Measurements from ENCODE around the gene GALNT6. TPM values are rescaled to one million over a fixed set of nuclear protein-coding genes. Genes with fewer than 3 reads are reported as not detected.

Gene GALNT6
- total RNA-seq, 1 donor from 2014 or later = 0.60 TPM

- intact Hi-C loops (cut with micrococcal nuclease) = no loop called here
- H3K4me3 ChIP-seq = no peak overlapping the region
Observed at GRCh38 chr12:51430196-51430895, 39.1 kb upstream of the GALNT6 start.

DNA sequence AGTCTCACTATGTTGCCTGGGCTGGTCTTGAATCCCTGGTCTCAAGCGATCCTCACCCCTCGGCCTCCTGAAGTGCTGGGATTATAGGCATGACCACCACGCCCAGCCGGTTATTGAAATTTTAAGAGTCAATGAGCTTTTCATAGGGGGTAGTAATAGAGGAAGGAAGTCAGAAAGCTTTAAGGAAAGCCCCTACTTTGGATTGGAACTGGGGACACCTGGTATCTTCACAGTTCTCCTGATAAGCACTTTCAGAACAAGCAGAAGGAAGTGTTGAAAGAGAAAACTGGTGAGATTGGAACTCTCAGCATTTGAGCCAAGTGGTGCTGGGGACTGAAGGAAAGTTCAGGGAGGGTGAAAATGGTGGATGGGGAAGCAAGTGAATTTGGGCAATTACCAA is 38.5 kb upstream of the GALNT6 start:
- H3K27ac ChIP-seq (replicated peaks) = no peak overlapping the region
- no peaks in the 10 kb centered on the region for H3K36me3 ChIP-seq
- intact Hi-C loops (cut with micrococcal nuclease) = no loop called here
- no peaks in the 10 kb centered on the region for H3K9me3 ChIP-seq (replicated peaks)
- H3K27me3 ChIP-seq (ENCODE audit: low read depth) = peaks cover 63% of the 10 kb centered on the region
- peaks cover 6% of the 10 kb centered on the region for H3K4me1 ChIP-seq
- no peak for DNase-seq
- no peak overlapping the region for H3K4me3 ChIP-seq
- no peak for TF ChIP-seq CTCF (IDR thresholded peaks at IDR 0.05; ENCODE audit: borderline replicate concordance)

More at GRCh38 chr12:51430196-51430895, 39.1 kb upstream of the GALNT6 start:
- no peaks in the 10 kb centered on the region for H3K4me1 ChIP-seq
- H3K27me3 ChIP-seq (ENCODE audit: low read depth) = peaks cover 58% of the 10 kb centered on the region
- no peak for DNase-seq
- no peaks in the 10 kb centered on the region for H3K36me3 ChIP-seq
- no peaks in the 10 kb centered on the region for H3K9me3 ChIP-seq (replicated peaks)
- no peak overlapping the region for H3K27ac ChIP-seq (replicated peaks)
- TF ChIP-seq CTCF (IDR thresholded peaks at IDR 0.05; ENCODE audit: borderline replicate concordance) = no peak

DNA sequence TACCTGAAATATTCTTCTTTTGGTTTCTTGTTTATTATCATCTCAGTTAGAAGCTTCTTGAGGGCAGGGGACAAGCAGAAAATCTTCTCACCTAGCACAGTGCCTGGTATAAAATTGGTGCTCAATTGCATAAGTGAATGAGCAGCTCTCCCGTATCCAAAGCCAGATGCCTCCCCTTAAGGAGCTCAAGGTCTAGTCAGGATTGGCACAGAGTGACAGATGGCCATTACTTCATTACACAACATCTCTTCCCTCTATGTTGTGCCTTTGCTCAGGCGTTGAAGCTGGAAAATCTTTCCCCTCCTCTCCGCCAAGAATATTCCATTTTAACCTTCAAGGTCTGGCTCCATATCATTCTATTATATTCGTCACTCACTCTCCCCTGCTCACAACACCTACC is 37.0 kb upstream of the GALNT6 start:
- peaks cover 13% of the 10 kb centered on the region for H3K4me1 ChIP-seq
- no peak overlapping the region for H3K27ac ChIP-seq (replicated peaks)
- no peaks in the 10 kb centered on the region for H3K36me3 ChIP-seq
- no peak for TF ChIP-seq CTCF (IDR thresholded peaks at IDR 0.05; ENCODE audit: borderline replicate concordance)
- no peaks in the 10 kb centered on the region for H3K9me3 ChIP-seq (replicated peaks)
- no peak for DNase-seq
- no peak overlapping the region for H3K4me3 ChIP-seq
- intact Hi-C loops (cut with micrococcal nuclease) = no loop called here
- peaks cover 67% of the 10 kb centered on the region for H3K27me3 ChIP-seq (ENCODE audit: low read depth)

- intact Hi-C loops (cut with micrococcal nuclease) = no loop called here
- peaks cover 13% of the 10 kb centered on the region for H3K4me1 ChIP-seq
- no peaks in the 10 kb centered on the region for H3K36me3 ChIP-seq
- peak within 1 kb of the TSS; percentile 77 for H3K4me3 ChIP-seq
- no peaks in the 10 kb centered on the region for H3K9me3 ChIP-seq (replicated peaks)
- no peak within 1 kb of the TSS for H3K27ac ChIP-seq (replicated peaks)
- peak; percentile 86 for DNase-seq
- TF ChIP-seq CTCF (IDR thresholded peaks at IDR 0.05; ENCODE audit: borderline replicate concordance) = peak; percentile 75
- H3K27me3 ChIP-seq (ENCODE audit: low read depth) = peaks cover 61% of the 10 kb centered on the region
Observed at GRCh38 chr12:51424662-51425539, 33.7 kb upstream of the GALNT6 start, which contains the start of gene SLC4A8. Gene SLC4A8, plus strand, starts transcription at chr12:51424831. Its CDS starts 157 bp downstream, at chr12:51424988.

DNA sequence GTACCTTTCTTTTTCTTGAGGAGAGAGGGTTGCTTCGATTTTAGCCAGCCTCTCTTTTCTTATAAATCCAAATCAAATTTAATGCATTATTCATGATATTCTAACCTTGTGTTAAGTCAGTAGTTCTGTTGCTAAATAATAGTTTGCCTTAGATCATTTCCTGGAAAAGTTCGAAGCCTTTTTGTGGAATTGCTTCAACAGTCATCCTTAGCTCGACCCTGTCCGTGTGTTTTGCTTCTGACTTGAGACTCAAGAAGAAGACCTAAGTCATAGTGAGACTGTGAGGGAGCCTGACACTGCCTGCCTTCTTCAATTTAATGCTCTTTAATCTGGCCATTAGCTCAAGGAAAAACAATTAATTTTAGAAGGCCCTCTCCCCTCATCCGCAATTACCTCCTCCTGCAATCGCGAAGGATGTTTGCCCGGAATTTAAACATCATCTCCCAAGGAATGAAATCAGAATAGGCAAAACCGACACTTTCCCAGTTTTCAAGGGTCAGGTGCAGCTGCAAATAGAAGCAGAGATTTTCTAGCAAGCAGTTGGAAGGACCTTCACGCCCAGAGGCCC is 33.0 kb upstream of the GALNT6 start:
- Histone ChIP-seq H3K36me3 (no peaks in the 10 kb centered on the region), H3K4me3 (peak overlapping the region; percentile 77), H3K27ac (replicated peaks) (no peak overlapping the region), H3K9me3 (replicated peaks) (no peaks in the 10 kb centered on the region), H3K27me3 (ENCODE audit: low read depth) (peaks cover 61% of the 10 kb centered on the region), H3K4me1 (peaks cover 13% of the 10 kb centered on the region)
- DNase-seq = no peak
- TF ChIP-seq CTCF (IDR thresholded peaks at IDR 0.05; ENCODE audit: borderline replicate concordance) = no peak
- intact Hi-C loops (cut with micrococcal nuclease) = no loop called here

Data from left ventricle myocardium inferior (tissue), 1 donor.